HG02763 (cell line): ENCODE results near the gene LNPEP.
"Not testable (repeated sequence)": the region's sequence is repeated elsewhere in the genome, so short reads cannot be mapped to it uniquely, and the experiment has no call there.

Experiments used
- ATAC-seq: cut with Tn5 transposase; IDR thresholded peaks from one replicate; pipeline ENCODE4 v1.9.1; 2021; ENCODE audit warnings: mild to moderate bottlenecking, moderate library complexity; ENCODE audit not compliant: unreplicated experiment

The LNPEP gene

GRCh38 chr5:97046270-97046982 is 110.5 kb downstream of the LNPEP start:
- no peak for ATAC-seq

GRCh38 chr5:97047076-97047475 is 111.2 kb downstream of the LNPEP start:
- ATAC-seq: no peak

GRCh38 chr5:97049175-97049574 is 113.3 kb downstream of the LNPEP start:
- no peak for ATAC-seq

- no peak for ATAC-seq
Observed at GRCh38 chr5:97056263-97056662, 120.4 kb downstream of the LNPEP start.

GRCh38 chr5:97062046-97062445 is 126.2 kb downstream of the LNPEP start:
- no peak for ATAC-seq

- ATAC-seq: no peak
Observed at GRCh38 chr5:97063251-97063650, 127.4 kb downstream of the LNPEP start.

- no peak for ATAC-seq
Observed at GRCh38 chr5:97065475-97065874, 129.6 kb downstream of the LNPEP start.

- no peak for ATAC-seq
Observed at GRCh38 chr5:97067296-97067850, 131.5 kb downstream of the LNPEP start.

GRCh38 chr5:97070234-97070633 is 134.4 kb downstream of the LNPEP start:
- no peak for ATAC-seq

- ATAC-seq: no peak
Observed at GRCh38 chr5:97071101-97071500, 135.2 kb downstream of the LNPEP start.

- ATAC-seq: no peak
Observed at GRCh38 chr5:97071993-97072392, 136.1 kb downstream of the LNPEP start.

GRCh38 chr5:97072696-97073095 is 136.8 kb downstream of the LNPEP start:
- ATAC-seq: no peak

- ATAC-seq: no peak
Observed at GRCh38 chr5:97073420-97073819, 137.5 kb downstream of the LNPEP start.

GRCh38 chr5:97074859-97075489 is 139.1 kb downstream of the LNPEP start:
- ATAC-seq: no peak

GRCh38 chr5:97075649-97076048 is 139.8 kb downstream of the LNPEP start:
- no peak for ATAC-seq

- no peak for ATAC-seq
Observed at GRCh38 chr5:97076098-97076497, 140.2 kb downstream of the LNPEP start.

- ATAC-seq: no peak
Observed at GRCh38 chr5:97077246-97077645, 141.4 kb downstream of the LNPEP start.

GRCh38 chr5:97078958-97079743 is 143.3 kb downstream of the LNPEP start:
- no peak for ATAC-seq

GRCh38 chr5:97084782-97085458 is 149.0 kb downstream of the LNPEP start:
- not testable (repeated sequence) for ATAC-seq

GRCh38 chr5:97085459-97086181 is 149.7 kb downstream of the LNPEP start:
- ATAC-seq: no peak
